NCI-H128 (cell line): Measurements from ENCODE around the gene SH3GLB1.
"Not testable (repeated sequence)": the region's sequence is repeated elsewhere in the genome, so short reads cannot be mapped to it uniquely, and the experiment has no call there.

ENCODE experiments used
- DNase-seq: peaks from one replicate; lab custom pipeline; 2025; ENCODE audit not compliant: unreplicated experiment; lab: John Stamatoyannopoulos, UW

The SH3GLB1 gene

GRCh38 chr1:86704458-86704971 is at the start of gene SH3GLB1:
Gene SH3GLB1, plus strand, starts transcription at chr1:86704576. Its CDS starts 324 bp downstream, at chr1:86704900.
- peak; percentile 90 for DNase-seq

GRCh38 chr1:86658381-86658780 is 46.0 kb upstream of the SH3GLB1 start:
- DNase-seq = not testable (repeated sequence)

- DNase-seq = no peak
These were observed 38.0 kb upstream of the SH3GLB1 start for GRCh38 chr1:86666368-86666767.

GRCh38 chr1:86687595-86687994 is 16.8 kb upstream of the SH3GLB1 start:
- DNase-seq = no peak

- no peak for DNase-seq
These were observed 11.7 kb upstream of the SH3GLB1 start for GRCh38 chr1:86692641-86693040.

- no peak for DNase-seq
These were observed 9.0 kb upstream of the SH3GLB1 start for GRCh38 chr1:86695400-86695799.

GRCh38 chr1:86696522-86696921 is 7.9 kb upstream of the SH3GLB1 start:
- no peak for DNase-seq

GRCh38 chr1:86699186-86699585 is 5.2 kb upstream of the SH3GLB1 start:
- no peak for DNase-seq

- no peak for DNase-seq
These were observed 2.6 kb upstream of the SH3GLB1 start for GRCh38 chr1:86701731-86702130.

GRCh38 chr1:86702954-86703494 is 1.4 kb upstream of the SH3GLB1 start:
- not testable (repeated sequence) for DNase-seq

- DNase-seq = no peak
These were observed 499 bp upstream of the SH3GLB1 start for GRCh38 chr1:86703696-86704457.

- no peak for DNase-seq
These were observed 742 bp downstream of the SH3GLB1 start for GRCh38 chr1:86704972-86705664.

GRCh38 chr1:86705665-86705985 is 1.2 kb downstream of the SH3GLB1 start:
- DNase-seq = no peak

GRCh38 chr1:86706018-86706635 is 1.8 kb downstream of the SH3GLB1 start:
- DNase-seq = no peak

GRCh38 chr1:86708920-86709319 is 4.5 kb downstream of the SH3GLB1 start:
- DNase-seq = no peak

- no peak for DNase-seq
These were observed 7.9 kb downstream of the SH3GLB1 start for GRCh38 chr1:86712088-86712860.

GRCh38 chr1:86713477-86713876 is 9.1 kb downstream of the SH3GLB1 start:
- DNase-seq = no peak

GRCh38 chr1:86714159-86714558 is 9.8 kb downstream of the SH3GLB1 start:
- DNase-seq = no peak

GRCh38 chr1:86714561-86715244 is 10.3 kb downstream of the SH3GLB1 start:
- DNase-seq = no peak

GRCh38 chr1:86718786-86719185 is 14.4 kb downstream of the SH3GLB1 start:
- no peak for DNase-seq
